CD4-positive, alpha-beta T cell treated with Interleukin-2 at 100 ng/mL for 4 hours (primary cell): Measurements from ENCODE around the gene PPEF1.
"Not testable (repeated sequence)": the region's sequence is repeated elsewhere in the genome, so short reads cannot be mapped to it uniquely, and the experiment has no call there.

Source experiments
- DNase-seq: peaks from one replicate; pipeline ENCODE4 v3.0.0-alpha.2; 2020; ENCODE audit warnings: low spot score

The PPEF1 gene

DNA sequence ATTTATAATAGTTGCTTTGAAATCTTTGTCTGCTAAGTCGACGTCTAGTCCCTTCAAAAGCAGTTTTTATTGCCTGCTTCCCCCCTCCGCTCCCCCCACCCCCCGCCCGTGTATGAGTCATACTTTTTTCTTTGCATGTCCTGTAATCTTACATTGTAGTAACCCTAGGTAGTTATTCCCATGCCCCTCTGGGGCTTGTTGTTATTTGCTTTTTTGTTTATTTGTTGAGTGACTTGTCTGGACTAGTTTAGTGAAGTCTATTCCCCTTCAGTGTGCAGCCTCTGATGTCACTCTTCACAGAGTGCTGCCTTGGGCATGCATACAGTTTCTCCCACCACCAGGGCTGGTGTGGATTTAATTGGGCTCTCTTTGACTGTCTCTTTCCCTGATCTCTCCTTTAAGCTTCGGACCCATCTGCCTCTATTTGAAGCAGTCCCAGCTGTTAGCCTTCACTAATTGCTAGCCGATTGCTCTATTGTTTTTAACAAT is 86.2 kb downstream of the PPEF1 start:
- DNase-seq = no peak

DNA sequence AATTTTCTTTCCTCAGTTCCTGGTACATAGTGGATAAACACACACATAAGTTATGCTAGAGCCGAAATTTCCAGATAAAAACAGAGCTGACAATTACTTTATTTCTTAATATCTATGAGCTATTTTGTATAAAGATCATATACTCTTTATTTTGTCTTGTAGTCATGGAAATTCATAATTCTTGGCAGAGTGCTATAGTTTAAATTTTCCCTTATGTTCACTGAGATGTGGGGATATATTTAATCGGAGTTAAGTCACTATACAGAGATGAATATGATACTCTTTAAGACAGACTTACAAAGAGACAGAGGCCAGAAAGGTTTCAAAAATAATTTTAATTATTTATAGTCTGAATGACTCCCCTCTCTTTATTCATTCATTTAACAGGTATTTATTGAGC is 89.7 kb downstream of the PPEF1 start:
- no peak for DNase-seq

DNA sequence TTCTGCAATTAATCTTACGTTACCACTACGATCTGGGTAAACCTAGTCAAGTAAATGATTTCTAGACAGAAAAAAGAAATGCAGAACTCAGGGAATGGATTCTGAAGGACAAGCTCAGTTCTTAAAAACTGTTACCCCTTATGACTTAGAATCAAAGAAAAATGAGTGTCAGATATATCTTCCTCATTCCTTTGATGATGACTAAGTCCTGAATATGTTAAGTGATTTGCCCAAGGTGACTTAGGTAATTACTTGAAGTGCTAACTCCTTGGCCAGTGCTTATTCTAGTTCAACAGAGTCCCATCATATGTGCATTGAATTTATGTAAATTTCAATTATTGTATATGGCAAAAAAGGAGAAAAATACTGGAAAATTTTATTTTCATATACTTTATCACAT is 92.5 kb downstream of the PPEF1 start:
- no peak for DNase-seq

DNA sequence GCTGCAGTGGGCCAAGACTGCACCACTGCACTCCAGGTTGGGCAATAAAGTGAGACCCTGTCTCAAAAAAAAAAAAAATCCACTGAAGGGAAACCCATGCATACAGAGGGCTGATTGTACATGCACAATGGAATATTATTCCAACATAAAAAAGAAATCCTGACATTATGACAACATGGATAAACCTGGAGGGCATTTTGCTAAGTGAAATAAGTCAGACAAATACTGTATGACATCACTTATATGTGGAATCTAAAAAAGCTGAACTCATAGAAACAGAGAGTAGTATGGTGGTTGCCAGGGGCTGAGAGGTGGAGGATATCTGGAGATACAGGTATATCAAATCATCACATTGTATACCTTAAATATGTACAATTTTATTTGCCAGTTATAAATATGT is 102.2 kb downstream of the PPEF1 start:
- no peak for DNase-seq

DNA sequence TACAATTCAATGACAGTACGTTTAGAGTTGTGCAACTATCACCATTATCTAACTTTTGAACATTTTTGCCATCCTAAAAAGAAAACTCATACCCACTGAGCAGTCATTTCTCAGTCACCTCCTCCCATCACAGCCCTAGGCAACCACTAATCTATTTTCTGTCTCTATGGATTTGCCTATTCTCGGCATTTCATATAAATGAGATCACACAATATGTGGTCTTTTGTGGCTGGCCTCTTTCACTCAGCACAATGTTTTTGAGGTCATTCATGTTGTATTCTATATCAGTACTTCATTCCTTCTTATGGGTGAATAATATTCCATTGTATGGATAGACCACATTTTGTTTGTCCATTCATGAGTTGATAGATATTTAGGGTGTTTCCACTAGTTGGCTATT is 103.0 kb downstream of the PPEF1 start:
- DNase-seq = no peak

DNA sequence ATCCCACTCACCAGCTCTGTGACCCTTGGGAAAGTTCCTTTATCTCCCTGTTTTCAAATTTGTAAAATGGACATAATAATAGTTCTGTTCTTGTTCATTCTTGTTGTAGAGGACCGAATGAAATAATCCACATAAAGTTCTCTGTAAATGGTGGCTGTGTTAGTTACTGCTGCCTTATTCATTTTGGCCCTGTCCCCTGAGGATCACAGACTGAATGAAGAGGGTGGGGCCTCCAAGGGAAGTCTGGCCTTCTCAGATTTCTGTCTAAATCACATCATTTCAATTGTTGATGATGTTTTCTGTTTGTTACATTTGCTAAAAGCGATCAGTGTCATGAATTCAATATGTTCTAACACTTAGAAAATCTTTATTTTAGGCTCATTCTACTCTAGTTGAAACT is 117.9 kb downstream of the PPEF1 start:
- no peak for DNase-seq

DNA sequence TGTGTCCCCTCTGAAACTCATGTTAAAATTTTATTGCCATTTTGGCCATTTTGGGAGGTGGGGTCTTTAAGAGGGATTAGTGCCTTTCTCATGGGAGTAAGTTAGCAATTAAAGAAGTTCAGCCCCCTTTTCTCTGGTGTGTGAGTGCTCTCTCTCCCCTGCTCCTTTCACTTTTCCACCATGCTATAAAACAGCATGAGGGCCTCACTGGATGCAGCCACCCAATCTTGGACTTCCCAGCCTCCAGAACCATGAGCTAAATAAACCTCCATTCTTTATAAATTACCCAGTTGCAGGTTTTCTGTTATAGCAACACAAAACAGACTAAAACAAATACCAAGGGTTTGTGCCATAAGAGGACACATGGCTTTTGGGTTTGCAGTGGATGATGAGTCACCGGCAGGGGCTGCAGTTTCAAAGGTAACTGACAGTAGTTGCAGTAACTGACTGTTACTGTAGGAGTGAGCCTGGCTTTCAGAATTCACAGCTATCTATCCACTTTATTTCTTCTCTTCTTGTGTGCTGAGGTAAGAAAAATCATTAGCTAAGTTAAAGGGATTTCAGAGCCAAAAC is 121.5 kb downstream of the PPEF1 start:
- no peak for DNase-seq

DNA sequence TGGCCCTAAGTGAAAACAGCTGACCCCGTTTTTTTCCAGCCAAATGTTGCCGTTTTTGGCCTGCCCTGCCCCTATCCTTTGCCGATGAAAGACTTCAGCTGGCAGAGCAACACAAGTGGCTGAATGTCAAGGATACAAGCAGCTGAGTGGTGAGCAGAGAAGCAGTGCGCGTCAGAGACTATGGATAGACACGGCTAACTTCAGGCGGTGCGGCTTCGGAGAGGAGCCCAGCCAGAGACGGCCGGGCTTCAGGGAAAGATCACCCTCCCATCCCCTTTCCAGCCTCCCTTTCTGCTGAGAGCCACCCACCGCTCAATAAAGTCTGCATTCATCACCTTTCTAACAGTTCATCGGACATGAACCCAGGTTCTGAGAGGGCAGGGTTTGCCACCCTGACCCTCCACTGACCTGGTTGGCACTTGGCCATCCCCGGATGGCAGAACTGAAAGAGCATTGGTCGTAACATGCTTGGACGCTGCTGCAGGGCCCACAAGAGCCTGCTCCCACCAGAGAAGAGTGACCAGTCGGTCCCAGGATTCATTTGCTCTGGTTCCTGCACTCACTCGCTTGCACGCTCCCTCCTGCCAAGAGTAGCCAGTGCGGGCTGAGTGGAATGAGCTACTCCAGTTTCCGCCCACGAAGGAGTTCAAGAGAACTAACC is 125.8 kb downstream of the PPEF1 start:
- DNase-seq = no peak

DNA sequence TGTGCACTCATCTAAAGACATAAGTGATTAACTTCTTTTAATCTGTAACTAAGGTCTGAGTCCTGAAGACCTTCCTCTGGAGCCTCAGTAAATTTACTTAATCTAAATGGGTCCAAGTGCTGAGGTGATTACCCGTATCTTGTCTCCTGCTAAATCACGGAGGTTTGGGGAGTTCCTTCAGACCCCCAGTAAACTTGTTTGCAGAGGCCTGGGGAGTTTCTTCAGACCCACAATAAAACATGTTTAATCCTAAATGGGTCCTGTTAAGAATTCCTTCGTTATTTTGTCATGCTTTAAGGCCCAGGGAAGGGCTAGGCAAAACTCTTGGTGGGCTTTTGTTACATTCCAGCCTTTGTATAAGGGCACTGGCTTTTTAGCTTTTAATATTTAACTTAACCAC is 140.5 kb downstream of the PPEF1 start:
- not testable (repeated sequence) for DNase-seq

DNA sequence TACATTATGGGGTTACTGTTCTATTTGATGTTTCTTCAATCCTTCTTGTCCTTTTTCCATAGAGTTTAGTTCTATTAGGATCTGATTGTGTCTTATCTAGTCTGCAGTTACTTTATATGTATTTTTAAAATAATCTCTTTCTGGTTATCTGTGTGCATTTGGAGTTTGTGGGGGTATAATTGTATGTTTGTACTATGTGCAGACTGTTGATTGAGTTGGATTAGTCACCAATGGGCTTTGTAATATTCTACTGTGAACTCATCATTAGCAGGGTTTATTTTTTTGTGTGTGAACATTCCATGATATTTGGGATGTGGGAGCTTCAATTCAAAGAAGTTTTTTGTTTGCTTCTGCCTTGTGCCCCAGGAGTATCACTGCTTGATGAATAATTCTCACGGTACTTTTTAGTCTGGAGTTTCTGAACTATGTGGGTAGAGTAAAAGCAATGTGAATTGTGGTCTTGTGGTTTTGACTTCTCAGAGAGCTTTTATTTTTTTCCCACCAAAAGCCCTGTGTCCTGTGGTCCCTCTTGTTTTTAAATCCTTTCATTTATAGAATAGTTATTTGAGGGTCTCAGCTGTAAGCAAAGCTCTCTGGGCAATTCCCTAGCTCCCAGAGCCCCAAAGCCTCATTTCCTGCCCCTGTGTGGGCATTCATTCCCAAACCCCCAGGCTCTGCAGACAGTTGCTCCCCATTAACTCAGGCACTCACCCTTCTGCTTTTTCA is 148.6 kb downstream of the PPEF1 start:
- no peak for DNase-seq

DNA sequence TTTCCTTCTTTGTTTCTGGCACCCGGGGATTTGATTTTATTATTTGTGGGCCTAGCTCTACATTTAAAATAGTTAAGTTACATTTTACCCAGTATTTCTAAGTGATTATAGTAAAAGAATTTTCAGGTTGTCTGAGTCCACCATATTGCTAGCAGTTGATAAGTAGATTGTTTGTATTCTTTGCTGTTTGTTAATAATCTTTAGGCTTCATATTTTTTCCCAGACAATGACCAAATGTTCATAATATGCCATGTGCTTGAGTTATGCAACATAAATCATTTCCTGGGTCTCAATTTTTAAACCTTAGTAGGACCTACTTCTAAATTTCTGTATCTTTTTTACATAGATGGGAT is 149.2 kb downstream of the PPEF1 start:
- no peak for DNase-seq

DNA sequence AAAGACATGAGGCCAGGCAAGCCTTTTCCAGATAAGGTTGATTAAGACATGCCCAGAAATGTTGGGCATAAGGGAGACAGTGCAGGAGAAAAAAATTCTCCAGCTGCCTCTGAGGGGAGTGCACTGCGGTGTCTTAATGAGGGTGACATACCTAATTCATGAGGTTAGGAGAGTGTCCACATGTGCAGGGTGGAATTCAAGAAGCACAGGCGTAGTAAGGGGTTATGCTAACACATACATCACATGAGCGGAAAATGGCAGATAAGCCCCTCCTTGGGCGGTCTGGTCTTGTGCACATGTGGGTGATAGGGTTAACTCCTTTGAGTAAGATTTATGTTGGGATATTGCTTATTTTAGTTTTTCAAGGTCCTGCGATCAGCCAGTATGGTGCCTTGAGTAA is 154.1 kb downstream of the PPEF1 start:
- DNase-seq = no peak

DNA sequence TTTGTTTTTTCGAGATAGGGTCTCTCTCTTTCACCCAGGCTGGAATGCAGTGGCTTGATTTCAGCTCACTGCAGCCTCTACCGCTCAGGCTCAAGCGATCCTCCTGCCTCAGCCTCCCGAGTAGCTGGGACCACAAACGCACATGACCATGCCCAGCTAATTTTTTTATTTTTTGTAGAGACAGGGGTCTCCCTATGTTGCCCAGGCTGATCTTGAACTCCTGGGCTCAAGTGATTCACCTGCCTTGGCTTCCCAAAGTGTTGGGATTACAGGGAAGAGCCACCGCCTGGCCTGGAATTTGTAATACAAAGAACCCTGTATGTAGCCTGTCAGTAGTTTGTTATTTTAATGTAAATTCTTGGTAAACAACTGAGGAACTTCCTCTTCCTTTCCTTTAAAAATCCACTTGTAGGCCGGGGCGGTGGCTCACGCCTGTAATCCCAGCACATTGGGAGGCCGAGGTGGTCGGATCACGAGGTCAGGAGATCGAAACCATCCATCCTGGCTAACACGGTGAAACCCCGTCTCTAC is 157.0 kb downstream of the PPEF1 start:
- DNase-seq = no peak

DNA sequence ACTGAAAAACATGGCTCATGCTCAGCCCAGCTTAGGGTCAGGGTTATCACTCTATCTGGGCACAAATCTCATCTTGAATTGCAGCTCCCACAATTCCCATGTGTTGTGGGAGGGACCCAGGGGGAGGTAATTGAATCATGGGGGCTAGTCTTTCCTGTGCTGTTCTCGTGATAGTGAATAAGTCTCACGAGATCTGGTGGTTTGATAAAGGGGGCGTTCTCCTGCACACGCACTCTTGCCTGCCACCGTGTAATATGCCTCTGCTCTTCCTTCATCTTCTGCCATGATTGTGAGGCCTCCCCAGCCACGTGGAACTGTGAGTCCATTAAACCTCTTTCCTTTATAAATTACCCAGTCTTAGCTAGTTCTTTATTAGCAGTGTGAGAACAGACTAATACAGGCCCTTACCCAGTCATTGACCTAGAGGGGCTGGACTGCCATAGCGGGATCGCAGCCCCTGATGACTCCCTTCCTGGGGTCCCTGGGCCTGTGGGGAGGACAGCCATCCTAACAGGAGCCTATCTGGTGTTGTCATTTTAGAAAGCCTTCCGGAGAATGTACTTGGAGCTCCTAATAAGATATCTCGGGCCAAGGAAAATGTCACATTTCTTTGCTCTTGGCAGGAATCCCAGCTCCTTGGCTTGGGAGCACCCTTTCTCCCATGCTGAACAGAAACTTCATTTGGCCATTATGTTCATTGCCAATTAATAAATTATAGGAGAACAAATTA is 163.9 kb downstream of the PPEF1 start:
- DNase-seq = no peak

DNA sequence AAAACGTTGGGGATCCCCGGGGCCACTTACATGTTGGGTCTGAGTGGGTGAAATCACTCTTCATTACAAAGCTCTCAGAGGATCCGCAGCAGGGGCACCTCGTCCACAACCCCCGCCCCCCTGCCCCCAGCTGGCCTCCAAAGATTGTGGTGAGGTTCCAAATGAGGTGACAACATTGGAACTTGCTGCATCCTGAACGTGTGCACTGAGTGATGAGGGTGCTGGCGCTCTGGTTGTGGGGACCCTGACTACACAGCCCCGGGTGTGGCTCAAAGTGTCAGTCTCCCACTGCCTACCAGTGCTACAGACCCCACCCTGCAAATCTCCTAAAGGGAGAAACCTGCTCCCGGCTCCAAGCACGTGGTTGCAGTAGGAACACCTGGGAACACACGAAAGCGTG is 164.5 kb downstream of the PPEF1 start:
- no peak for DNase-seq

DNA sequence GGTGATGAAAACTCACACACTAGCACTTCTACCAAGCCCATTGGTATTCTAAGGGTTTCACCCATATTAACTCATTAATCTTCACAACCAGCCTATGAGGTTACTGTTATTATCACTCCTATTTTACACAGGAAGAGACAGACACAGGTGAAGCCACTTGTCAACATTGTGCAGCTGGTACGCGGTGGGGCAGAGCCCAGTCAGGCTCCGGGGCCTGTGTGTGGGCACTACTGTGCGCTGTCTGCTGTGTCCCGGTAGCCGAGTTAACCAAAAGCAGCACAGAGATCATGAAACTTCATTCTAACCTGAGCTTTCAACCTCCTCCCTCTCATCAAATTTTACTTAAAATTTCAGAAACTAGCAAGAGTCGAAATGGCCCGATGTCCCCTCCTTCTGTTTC is 165.2 kb downstream of the PPEF1 start:
- no peak for DNase-seq

DNA sequence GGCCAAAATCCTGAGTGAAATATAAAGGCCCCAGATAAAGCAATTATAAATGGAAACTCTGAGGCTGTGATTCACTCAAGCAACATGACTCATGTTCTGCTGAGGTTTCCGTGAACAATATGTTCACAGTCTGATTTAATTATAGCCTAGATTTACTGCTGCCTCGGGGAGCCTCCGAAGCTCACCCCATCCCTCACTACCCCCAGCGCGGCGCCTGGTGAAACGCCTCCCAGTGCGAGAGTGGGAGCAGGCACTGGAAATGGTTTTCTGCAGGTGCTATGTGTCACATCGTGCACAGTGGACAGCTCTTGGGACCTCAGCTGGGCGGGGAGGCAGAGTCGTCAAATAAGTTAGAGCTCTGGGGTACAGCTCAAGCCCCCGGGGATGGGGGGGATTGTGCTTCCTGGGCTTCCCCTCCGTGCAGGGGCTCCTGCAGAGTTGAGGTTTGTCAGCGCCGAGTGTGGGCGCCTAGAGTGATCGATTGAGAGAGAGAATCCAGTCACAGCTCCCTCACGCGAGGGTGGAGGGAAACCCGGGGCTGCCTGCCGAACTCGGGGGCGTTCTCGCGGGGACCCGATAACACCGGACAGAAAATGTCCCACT is 165.8 kb downstream of the PPEF1 start:
- DNase-seq = no peak

DNA sequence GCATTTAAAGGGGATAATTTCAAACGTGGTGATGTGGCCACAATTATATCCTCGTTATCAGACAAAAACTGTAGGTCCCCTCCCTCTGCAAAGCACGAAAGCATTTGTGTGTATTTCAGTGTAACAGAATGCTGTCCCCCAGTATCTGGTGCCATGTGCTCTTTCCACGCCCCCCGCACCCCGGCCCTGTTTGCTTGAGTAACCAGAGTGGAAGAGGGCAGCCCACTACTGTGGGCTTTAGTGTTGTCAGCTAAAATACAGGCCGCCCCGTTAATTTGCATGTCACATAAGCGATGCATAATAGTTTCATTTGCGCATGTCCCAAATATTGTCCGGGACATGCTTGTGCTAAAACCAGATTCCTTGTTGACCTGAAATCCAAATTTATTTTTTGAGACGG is 166.4 kb downstream of the PPEF1 start:
- no peak for DNase-seq

DNA sequence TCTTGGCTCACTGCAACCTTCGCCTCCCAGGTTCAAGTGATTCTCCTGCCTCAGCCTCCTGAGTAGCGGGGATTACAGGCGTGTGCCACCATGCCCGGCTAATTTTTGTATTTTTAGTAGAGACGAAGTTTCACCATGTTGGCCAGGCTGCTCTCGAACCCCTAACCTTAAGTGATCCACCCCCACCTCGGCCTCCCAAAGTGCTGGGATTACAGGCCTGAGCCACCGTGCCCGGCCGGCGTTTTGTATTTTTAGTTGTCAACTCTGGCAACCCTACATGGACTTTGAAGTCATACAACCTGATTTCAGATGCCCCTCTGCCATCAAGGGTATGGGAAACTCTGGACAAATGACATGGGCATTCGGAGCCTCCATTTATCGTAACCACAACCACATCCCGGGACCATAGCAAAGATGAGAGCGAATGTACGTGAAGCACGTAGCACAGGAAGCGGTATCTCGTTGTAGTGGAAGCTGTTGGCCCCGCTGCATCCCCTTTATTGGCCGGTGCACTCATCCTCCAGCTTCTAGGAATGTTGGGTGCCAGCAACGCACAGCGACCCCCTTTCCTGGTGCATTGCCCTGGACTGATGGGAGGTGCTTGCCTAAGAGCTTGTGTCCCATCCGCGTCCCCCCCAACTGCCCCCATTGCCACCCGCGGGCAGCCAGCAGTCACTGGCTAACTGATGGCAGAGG is 167.3 kb downstream of the PPEF1 start:
- DNase-seq = no peak

DNA sequence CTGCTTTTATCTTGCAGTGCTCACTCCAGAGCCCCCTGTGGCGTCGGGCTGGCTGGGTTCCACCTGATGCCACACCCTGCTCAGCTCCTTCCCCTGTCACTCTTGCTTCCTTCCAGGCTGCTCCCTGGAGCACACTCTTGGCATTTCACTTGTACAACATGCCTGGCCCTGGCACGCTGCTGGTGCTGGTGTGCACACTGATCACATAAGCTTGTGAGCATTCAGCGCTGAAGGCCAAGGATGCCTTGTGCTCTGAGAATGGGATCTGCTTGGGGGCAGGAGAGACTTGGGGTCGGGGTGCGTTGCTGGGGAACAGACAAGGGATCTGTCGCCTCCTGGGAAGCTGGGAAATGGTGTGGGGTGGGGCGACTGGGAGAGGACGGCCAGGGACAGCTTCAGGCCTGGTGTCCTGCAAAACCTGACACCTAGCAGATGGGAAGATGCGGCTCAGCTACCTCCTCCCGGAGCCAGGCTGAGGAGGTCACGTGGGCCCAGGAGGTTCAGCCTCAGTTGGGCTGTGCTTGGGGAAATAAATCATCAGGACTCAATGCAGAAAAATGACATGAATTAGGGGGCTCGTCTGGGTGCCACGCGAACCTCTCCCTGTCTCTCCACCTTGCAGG is 167.9 kb downstream of the PPEF1 start:
- DNase-seq = no peak

DNA sequence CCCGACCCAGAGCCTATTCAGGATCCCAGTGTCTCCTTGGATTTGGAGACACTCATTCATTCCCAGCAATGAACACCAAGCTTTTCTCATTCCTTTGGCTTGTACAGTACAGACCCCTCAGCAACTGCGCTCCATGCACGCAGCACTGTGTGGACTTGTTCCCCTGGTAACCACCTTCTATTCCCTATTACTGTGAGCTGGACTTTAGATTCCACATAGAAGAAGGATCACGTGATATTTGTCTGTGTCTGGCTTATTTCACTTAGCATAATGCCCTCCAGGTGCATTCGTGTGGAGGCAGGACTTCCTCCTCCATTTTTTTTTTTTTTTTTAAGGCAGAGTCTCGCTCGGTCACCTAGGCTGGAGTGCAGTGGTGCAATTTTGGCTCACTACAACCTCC is 170.0 kb downstream of the PPEF1 start:
- no peak for DNase-seq
